Measurements from ENCODE around the gene TBC1D30. TPM values are rescaled to one million over a fixed set of nuclear protein-coding genes. Genes with fewer than 3 reads are reported as not detected.

Gene TBC1D30
- total RNA-seq, 4 donors from 2014 or later = 3.2 to 14.8 (median 9.5) TPM

DNA sequence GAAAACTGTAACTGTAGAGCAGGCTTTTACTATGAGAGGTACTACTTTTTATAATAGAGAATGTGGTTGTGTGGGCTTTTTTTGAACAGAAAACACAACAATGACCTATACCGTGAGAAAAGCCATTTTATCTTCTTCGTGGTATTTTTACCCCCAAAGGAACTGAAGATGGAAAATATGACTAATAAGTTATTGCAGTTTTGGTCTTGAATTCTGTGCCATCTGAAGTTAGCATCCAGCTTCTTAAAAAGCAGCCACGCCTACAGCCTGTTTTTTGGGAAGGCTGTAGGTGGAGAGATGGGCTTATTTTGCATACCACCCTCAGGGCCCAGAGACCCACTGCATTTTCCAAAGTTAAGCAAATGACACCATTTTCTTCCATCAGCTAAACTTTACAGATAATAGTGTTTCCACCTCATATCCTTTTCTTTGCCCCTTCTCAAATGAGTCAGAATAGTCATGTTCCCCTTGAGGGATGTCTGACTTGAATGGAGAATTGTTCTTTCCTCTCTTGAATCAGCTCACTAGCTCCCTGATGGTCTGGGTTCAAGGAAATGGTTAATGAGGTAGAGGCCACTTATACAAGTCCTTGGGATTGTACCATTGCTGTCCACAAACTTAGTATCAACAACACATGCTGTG, 53.0 kb downstream of the TBC1D30 start:
- no peak overlapping the region for H3K4me3 ChIP-seq
- no peak overlapping the region for H3K27ac ChIP-seq
- intact Hi-C loops (cut with DNase I; ENCODE audit: low total_unique reads) = no loop called here
- TF ChIP-seq POLR2A (IDR thresholded peaks at IDR 0.05) = no peak
- TF ChIP-seq, protein P1, sequence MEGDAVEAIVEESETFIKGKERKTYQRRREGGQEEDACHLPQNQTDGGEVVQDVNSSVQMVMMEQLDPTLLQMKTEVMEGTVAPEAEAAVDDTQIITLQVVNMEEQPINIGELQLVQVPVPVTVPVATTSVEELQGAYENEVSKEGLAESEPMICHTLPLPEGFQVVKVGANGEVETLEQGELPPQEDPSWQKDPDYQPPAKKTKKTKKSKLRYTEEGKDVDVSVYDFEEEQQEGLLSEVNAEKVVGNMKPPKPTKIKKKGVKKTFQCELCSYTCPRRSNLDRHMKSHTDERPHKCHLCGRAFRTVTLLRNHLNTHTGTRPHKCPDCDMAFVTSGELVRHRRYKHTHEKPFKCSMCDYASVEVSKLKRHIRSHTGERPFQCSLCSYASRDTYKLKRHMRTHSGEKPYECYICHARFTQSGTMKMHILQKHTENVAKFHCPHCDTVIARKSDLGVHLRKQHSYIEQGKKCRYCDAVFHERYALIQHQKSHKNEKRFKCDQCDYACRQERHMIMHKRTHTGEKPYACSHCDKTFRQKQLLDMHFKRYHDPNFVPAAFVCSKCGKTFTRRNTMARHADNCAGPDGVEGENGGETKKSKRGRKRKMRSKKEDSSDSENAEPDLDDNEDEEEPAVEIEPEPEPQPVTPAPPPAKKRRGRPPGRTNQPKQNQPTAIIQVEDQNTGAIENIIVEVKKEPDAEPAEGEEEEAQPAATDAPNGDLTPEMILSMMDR (IDR thresholded peaks at IDR 0.05) = no peak
- no peaks in the 10 kb centered on the region for H3K4me1 ChIP-seq
- H3K36me3 ChIP-seq = no peaks in the 10 kb centered on the region
- DNase-seq = no peak
- H3K27me3 ChIP-seq = no peaks in the 10 kb centered on the region
- H3K9me3 ChIP-seq = no peaks in the 10 kb centered on the region

DNA sequence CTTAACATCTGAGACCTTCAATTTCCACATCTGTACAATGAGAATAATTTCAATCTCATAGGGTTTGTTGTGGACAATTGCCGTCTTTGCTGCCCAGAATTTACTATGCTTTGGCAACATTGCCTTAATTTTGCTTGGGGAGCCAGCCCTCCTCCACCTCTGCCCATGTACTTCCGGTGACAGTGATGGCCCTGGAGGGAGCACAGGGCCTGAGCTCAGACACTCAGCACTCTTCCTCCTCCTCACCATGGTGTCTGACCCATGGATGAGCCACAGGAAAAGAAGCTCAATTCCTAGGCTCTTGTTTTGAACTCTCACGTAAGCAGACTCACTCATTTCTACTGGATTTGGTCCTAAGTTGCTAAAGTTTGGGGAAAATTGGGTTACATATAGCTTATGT, 58.2 kb downstream of the TBC1D30 start:
- no peak for DNase-seq
- no peak for TF ChIP-seq POLR2A (IDR thresholded peaks at IDR 0.05)
- TF ChIP-seq, protein P1 (IDR thresholded peaks at IDR 0.05) = no peak
- intact Hi-C loops (cut with DNase I; ENCODE audit: low total_unique reads) = no loop called here
- no peaks in the 10 kb centered on the region for H3K4me1 ChIP-seq
- no peak overlapping the region for H3K27ac ChIP-seq
- no peaks in the 10 kb centered on the region for H3K27me3 ChIP-seq
- no peaks in the 10 kb centered on the region for H3K9me3 ChIP-seq
- H3K4me3 ChIP-seq = no peak overlapping the region
- H3K36me3 ChIP-seq = no peaks in the 10 kb centered on the region

DNA sequence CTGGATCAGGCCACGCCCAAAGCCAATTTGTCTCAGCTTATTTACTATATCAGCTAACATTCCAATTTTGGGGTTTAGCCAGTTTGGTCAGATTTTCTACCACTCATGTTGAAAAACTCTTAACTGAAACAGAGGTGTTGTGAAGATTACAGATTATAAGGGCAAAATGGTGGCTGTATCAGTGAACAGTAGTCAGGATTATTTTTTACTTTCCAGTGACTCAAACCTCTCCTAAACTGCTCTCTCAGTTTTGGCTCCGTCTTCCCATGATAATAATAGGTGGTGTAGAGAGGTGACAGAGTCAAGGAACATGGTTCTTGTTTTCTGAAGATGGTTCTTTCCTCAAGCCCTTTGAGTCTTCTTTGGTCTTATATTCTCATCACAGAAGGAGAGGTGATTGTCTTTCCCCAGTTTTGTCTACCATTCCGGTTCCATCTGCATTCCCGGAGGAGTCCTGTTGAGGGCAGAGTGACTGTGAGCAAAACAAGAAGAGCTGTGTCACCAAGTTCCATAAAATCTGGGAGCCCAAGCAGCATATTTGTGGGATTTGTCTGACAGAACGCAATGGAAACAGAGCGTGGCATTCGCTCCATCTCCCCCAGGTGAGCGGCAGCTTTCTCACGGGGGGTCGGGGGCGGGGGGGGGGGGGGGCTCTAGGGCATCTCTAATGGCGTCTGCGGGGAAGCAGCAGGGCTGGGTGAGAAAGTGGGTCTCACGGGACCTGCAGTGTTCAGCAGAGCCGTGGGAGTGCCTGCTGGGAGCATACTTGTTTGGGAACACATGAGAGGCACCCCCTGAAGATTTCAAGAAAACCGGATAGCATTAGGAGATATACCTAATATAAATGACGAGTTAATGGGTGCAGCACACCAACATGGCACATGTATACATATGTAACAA, 59.1 kb downstream of the TBC1D30 start:
- Histone ChIP-seq H3K4me3 (no peak overlapping the region), H3K9me3 (no peaks in the 10 kb centered on the region), H3K27me3 (no peaks in the 10 kb centered on the region), H3K4me1 (no peaks in the 10 kb centered on the region), H3K27ac (no peak overlapping the region), H3K36me3 (no peaks in the 10 kb centered on the region)
- DNase-seq = no peak
- intact Hi-C loops (cut with DNase I; ENCODE audit: low total_unique reads) = no loop called here
- TF ChIP-seq POLR2A (IDR thresholded peaks at IDR 0.05) = no peak
- TF ChIP-seq, protein P1 (IDR thresholded peaks at IDR 0.05) = no peak

DNA sequence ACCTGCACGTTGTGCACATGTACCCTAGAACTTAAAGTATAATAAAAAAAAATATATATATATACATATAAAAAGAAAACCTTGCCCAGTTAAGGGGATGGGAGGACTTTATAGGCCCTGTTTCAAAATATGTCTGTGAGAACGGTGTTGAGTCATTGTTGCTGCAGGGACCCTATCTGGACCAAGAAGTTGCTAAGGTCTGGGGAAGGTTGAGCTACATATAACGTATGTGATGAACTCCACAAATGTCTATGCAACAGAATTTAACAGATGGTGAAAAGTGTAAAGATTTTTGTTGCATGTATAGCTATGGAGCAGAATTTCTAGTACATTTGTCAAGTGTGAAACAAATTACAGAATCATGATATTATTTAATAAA, 59.7 kb downstream of the TBC1D30 start:
- Histone ChIP-seq H3K27me3 (no peaks in the 10 kb centered on the region), H3K27ac (no peak overlapping the region), H3K36me3 (no peaks in the 10 kb centered on the region), H3K9me3 (no peaks in the 10 kb centered on the region), H3K4me1 (no peaks in the 10 kb centered on the region), H3K4me3 (no peak overlapping the region)
- no peak for DNase-seq
- TF ChIP-seq, protein P1 (IDR thresholded peaks at IDR 0.05) = no peak
- TF ChIP-seq POLR2A (IDR thresholded peaks at IDR 0.05) = no peak
- intact Hi-C loops (cut with DNase I; ENCODE audit: low total_unique reads) = no loop called here

DNA sequence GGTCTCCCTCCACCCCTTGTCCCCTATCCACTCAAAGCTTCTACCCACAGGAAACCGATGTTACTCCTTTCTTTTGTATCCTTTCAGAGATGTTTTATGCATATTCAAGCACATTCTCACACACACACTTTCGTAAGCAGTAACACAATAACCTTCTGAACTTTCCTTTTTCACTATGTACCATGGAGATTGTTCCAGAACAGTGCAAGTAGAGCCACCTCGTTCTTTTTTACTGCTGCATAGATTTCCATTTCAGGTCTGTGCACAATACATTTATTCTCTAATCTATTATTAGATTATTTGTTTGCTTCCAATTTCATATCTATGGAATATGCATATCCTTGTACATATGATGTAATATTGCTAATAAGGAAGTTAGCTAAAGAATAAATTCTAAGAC, 60.3 kb downstream of the TBC1D30 start:
- TF ChIP-seq, protein P1 (IDR thresholded peaks at IDR 0.05) = no peak
- no peak for TF ChIP-seq POLR2A (IDR thresholded peaks at IDR 0.05)
- no peak overlapping the region for H3K4me3 ChIP-seq
- no peaks in the 10 kb centered on the region for H3K36me3 ChIP-seq
- intact Hi-C loops (cut with DNase I; ENCODE audit: low total_unique reads) = no loop called here
- no peak overlapping the region for H3K27ac ChIP-seq
- H3K9me3 ChIP-seq = no peaks in the 10 kb centered on the region
- no peaks in the 10 kb centered on the region for H3K27me3 ChIP-seq
- H3K4me1 ChIP-seq = no peaks in the 10 kb centered on the region
- DNase-seq = no peak
